Measurements from ENCODE around the gene SERPINB10.

Gene SERPINB10, protein sequence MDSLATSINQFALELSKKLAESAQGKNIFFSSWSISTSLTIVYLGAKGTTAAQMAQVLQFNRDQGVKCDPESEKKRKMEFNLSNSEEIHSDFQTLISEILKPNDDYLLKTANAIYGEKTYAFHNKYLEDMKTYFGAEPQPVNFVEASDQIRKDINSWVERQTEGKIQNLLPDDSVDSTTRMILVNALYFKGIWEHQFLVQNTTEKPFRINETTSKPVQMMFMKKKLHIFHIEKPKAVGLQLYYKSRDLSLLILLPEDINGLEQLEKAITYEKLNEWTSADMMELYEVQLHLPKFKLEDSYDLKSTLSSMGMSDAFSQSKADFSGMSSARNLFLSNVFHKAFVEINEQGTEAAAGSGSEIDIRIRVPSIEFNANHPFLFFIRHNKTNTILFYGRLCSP

DNA sequence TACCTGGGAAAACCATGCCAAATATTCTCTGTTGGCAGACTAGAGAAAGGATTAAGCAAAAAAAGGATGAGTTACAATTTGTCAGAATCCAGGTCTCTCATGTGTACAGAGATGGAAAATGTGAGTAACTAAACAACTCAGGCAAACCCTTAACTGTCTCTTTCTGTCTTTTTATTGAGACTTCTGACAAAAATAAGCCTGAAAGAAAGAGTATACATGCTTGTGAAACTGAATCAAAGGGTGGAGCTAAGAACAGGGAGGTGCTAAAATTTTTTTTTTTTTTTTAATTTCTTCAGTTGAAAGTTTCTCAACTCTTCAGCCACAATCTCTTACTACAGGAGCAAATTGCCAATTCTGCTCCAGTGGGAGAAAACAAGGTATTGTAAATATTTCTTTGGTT lies at the start of gene SERPINB10:
Gene SERPINB10 (plus strand): TSS at position 295 of the 400 bp plus-strand sequence. CDS start 7,553 bp downstream, outside the sequence.
- peak; percentile 22 for DNase-seq (ENCODE audit: low spot score)

DNA sequence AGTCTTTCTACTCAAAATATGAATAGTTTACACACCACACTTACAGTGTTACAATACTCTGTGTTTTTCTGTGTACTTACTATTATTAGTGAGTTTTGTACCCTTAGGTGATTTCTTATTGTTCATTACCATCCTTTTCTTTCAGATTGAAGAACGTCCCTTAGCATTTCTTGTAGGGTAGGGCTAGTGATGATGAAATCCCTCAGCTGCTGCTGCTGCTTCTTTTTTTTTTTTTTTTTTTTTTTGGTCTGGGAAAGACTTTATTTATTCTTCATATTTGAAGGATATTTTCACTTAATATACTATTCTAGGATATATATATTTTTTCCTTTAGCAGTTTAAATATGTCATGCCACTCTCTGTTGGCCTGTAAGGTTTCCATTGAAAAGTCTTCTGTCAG lies 49.3 kb upstream of the SERPINB10 start:
- DNase-seq (ENCODE audit: low spot score): no peak

DNA sequence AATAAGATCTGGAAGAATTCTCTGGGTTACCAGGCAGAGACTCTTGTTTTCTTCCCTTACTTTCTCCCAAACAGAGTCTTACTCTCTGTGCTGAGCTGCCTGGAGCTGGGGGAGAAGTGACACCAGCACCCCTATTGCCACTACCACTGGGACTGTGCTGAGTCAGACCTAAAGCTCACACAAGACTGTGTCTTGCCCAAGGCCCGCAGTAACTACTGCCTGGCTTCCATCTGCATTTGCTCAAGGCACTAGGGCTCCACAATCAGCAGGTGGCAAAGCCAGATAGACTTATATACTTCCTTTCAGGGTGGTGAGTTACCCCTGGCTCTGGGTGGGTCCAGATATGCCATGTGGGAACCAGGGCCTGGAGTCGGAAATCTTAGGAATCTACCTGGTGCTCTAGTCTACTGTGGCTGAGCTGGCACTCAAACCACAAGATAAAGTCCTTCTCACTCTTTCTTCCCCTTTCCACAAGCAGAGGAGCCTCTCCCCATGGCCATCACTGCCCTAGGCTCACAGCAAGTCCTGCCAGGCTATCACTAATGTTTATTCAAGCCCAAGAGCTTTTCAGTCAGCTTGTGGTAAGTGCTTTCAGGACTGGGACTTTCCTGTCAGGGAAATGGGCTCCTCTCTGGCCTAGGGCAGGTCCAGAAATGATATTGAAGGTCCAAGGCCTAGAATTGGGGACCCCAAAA lies 47.8 kb upstream of the SERPINB10 start:
- no peak for DNase-seq (ENCODE audit: low spot score)

DNA sequence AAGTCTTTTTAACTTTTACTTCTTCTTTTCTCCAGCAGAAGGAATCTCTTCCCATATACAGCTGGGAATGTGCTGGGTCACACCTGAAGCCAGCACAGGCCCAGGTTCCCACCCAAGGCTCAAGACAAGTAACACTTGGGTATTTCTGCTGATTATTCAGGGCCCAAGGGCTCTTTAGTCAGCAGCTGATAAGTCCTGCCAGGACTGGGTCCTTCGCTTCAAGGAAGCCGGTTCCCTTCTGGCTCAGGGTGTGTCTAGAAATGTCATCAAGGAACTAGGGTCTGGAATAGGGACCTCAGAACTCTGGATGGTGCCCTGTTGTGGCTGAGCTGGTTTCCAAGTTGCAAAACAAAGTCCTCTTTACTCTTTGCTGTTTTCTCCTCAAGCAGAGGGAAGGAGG lies 47.2 kb upstream of the SERPINB10 start:
- DNase-seq (ENCODE audit: low spot score): no peak

DNA sequence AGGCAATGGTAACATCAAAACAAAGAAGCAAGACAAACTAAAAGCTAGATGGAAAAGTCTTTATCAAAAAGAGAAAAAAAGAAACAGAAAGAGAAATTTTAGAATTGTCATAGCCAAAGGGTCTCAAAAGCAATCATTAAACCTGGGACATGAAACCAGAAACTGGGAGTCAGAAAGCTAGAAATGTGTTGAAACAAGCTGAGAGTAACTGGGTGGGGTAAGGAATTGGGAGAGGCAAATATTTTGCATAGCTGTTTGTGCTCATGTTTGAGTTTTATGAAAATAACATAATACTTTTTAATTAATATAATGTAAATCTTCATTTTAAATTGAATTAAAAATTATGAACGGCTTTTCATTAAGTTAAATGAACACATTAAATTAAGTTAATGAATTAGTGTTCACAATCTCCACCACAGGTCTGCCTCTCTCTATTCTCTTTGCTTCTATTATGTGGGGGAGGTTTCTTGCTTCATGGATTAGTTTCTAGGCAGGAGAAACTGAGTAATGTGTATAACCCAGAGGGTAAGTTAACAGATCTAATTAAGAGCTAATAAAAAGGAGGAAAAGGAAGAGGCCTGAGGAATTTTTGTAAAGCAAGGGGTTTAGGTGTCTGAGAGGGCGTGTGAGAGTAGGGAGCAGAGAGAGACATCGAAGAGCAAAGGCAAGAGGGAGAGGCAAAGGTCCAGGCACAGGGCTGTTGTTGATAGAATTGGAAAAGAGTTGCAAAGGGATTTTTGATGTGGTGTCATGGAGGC lies 40.2 kb upstream of the SERPINB10 start:
- peak; percentile 51 for DNase-seq (ENCODE audit: low spot score)

DNA sequence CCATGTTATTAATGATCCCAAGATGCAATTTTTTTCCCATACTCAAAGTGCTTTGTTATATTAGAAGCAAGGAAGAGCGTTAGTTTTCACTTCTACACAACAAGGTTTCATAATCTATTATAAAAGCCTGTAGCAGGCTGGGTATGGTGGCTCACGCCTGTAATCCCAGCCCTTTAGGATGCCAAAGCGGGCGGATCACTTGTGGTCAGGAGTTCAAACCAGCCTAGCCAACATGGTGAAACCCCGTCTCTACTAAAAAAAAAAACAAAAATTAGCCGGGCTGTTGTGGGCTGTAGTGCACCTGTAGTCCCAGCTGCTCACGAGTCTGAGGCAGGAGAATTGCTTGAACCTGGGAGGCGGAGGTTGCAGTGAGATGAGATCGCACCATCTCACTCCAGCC lies 39.2 kb upstream of the SERPINB10 start:
- DNase-seq (ENCODE audit: low spot score): no peak

DNA sequence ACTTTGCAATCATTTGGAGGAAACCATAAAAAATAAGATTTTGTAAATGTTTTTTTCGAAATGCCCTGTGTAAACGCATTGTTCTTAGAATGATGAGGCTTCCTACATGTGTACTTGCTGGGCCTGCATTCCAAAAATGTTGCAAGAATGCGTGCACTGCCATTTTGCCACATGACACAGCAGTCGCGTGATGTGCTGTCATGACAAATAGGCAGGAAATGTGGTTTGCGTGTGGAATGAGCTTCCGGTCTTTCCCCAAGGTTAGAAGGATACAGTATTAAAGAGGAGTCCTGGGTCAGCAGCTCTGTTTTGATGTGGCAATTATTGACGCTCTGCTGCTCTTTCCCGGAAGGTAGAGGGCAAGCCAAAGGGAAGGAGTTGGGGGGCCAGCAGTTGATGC lies 38.4 kb upstream of the SERPINB10 start:
- peak; percentile 88 for DNase-seq (ENCODE audit: low spot score)

DNA sequence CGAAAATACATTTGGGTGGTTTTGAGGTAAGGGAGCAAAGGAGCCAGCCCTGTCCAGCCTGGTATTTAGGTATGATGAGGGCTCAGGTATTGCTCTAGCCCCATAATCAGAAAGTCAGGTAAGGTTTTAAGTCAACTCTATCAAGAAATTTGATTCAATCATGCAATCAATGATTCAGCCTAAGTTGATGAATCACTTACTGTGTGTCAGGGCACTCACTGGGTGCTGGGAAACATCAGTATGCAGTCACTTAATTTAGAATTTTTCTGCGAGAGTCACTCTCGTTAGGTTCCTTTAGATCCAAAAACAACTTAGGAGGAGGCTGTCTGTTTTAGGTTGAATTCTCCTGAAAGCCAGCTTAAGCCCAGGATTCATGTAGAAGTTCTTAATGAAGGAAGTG lies 37.9 kb upstream of the SERPINB10 start:
- DNase-seq (ENCODE audit: low spot score): peak; percentile 64

DNA sequence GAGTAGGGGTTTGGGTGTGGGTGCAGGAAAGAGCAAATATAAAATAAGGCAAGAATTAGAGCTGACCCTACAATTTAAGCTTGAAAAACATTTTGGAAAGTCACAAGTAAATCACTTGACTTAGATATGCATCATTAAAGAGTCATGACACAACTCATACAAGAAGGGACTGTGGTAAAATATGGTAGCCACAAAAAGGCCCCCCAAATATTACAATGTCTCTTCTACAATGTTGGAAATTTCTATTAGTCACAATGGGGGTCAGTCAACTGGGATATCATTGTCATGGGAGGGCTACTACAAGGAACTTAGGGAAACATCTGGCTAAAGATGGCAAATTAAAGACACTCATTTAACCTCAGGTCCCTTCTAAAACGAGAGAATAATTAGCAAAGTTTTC lies 35.9 kb upstream of the SERPINB10 start:
- no peak for DNase-seq (ENCODE audit: low spot score)

DNA sequence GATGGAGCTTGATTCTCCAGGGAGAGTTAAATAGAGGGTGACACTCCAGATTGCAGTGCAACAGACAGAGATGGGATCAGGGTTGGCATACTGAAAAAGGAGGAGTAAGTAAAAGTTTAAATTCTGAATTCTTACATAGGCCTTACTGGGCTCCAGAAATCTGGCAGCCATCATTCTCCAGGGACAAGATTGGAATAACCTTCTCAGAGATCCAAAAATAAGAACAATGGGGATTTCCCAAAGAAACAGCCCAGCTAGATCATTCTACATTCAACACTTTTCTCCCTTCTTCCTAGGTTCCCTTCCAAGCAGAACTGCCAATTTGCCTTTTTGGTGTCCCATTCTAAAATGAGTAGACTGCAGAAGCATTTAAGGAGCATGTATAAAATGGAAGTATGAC lies 35.2 kb upstream of the SERPINB10 start:
- no peak for DNase-seq (ENCODE audit: low spot score)

DNA sequence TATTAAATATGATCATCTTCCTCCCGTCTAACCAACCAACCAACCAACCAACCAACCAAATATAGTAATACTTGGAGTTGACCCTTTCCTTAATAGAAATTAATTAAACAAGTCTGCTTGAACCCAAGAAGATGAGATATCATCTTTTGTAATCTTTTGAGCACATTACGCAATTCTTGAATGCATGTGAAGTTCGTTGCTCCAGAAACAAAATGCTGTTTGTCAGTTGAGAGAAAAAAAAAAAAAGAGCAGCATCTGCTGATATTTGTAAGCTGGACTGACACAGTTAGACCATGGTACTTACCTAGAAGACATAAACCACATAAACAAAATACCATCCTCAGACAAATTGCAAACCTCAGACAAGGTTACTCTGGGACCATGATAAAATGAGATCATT lies 29.4 kb upstream of the SERPINB10 start:
- peak; percentile 32 for DNase-seq (ENCODE audit: low spot score)

DNA sequence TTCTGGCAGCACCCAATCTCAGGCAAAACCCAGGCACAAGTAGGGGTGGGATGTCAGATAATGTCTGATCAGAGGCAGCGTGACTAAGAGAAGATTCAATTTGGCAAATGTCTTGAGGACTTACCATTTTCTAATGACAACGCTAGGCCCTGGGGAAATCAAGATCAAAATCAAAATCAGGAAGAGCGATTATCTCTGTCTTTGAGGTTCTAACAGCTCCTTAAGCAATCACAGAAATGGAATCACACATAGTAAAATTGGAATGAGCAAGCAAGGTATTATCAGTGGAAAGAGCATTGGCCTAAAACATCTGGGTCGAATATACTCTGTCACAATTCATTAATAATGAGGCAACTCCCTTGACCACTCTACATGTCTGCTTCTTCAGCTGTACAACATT lies 28.8 kb upstream of the SERPINB10 start:
- no peak for DNase-seq (ENCODE audit: low spot score)

DNA sequence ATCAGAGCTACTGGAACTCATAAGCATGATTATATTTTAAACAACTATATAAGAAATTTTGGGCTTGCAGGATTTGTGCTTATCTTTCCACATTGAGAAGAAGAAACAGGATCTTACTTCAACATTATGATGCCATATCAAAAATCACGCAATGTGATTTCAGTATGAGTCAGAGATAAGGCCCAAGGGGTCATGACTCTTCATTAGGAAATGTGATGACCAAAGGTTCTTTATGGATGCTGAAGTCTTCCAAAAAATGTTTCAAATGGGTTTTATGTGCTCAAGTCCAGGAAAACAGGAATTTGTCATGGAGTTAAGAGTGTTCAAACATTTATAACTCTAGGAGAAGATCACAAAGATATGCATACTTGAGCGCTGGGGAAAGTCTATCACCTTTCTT lies 28.0 kb upstream of the SERPINB10 start:
- DNase-seq (ENCODE audit: low spot score): no peak

DNA sequence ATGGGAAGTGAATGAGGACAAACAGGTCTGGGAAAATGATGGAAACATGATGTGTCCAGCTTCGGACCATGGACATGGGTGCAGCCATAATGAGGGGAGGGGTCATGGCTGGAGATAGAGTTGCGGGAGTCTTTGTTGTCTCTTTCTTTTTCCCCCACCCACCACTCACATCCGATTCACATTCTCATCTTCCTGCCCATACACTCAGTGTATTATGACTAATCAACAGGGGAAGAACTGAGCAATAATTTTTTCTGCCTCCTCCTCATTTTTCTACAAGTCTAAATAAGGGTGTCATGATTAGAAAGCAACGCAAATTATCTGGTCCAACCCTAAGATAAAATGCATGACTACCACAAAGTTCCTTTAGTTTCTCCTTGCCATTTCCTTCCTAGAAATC lies 25.9 kb upstream of the SERPINB10 start:
- DNase-seq (ENCODE audit: low spot score): peak; percentile 22

DNA sequence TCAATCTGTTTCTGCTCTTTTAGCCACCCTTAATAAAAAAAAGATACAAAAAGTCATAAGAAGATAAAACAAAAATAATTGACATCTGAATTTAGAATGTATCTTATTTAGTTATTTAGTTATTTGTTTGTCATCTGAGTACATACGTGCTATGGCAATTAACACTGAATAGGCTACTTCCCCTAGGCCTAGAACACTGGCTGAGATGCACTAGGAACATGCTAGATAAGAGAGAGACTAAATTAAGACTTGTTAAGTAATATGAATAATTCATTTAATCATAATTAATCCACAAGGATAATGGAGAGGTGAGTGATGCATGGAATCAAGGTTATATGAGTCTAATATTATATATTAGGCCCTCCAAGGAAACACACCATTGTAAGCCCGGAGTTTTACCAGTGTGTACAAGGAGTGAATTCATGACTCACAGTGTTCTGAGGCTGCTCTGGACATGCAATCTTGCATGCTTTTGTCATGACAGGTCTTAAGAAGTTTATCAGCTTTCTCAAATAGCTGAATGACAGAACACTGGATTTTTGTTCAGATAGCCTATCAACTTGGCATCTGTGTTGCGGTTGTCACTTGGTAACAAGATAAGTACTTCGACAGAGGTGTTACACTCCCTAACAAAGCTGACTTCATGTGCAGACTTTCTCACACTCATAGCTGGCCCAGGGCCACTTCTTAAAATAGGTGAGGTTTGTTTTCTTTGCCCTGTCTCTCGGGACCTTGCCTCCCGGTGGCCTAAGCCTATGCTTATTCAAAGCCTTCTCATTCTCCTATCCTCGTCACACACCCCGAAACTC lies 25.2 kb upstream of the SERPINB10 start:
- DNase-seq (ENCODE audit: low spot score): peak; percentile 70

DNA sequence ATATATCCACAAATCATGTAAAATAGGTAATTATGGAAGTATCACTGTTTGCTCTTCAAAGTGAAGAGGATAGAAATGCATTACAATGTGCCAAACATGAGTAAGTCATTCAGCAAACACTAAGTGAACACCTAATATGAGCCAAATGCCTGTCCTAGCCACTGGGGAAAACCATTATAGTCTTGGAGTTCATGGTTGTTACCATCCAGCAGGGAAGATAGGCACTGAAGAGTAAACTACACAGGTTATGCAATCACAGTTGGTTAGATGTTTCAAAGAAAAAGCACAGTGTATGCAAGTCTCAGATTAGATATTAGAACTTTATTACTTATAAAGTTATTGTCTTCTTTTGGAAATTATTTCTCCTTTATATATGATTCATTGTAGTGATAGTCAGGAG lies 24.1 kb upstream of the SERPINB10 start:
- DNase-seq (ENCODE audit: low spot score): no peak

DNA sequence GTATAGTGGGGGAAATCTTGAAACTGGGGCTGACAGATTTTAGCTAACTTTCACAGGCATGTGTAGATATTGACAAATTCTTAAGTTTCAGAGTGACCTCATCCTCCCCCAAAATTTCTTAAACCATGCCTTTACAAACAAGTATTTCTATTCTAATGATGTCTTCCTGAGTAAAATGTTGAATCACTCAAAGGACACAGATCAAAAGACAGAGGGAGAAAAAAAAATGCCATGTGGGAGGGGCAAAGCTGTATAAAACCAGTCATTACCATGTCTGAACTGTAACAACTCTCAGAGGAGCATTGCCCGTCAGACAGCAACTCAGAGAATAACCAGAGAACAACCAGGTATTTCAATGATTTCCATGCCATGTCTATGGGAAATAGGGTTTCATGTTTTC lies 20.3 kb upstream of the SERPINB10 start, which contains the start of gene SERPINB2:
Gene SERPINB2 (plus strand): TSS at position 282 of the 400 bp plus-strand sequence. CDS start 3,740 bp downstream, outside the sequence.
- peak; percentile 35 for DNase-seq (ENCODE audit: low spot score)

DNA sequence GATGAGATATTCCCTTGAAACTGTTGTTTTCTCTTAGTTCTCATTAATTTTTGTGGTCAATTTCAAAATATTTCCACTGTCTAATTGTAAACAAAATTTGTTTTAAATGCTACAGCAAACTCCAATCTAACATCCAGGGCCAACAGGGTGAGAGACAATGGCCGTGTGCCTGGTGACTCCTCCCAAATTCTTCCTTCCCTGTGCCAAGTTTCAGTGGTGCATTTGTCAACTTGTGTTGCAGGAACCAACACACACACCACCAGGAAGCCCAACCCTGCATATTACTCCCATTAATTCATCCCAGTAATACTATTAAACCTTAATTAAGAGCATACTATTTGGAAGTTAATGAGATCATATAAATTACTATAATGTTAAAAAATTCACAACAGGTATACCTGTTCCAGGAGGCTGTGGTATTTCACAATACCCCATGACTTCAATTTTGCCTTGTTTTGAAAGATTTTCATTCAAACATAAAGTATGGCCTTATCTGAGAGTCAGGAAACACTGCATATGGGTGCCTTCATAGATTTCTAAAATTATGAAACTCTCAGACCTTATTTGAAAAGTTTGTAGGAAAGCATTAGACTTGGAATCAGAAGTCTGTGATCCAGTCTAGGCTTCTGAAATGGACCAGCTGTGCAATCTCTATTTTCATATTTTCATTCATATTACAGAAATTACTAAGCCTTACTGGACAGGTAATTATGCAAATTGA lies 19.1 kb upstream of the SERPINB10 start:
- DNase-seq (ENCODE audit: low spot score): peak; percentile 63

DNA sequence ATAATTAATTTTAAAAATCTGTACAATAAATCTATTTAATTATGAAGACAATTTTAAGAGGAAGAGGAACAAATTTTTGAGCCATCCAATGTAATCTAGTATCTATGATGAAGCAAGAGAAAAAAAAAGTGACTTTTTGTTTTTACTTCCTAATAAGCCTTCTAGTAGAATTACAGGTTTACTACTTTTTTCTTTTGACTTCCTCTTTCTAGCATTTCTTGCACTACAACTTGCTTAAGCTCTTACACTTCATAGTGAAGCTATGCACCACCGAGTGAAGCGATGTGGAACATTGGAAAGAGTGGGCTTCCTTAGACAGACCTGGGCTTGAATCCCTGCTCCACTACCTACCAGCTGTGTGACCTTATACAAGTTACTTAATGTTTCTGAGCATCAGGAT lies 18.1 kb upstream of the SERPINB10 start:
- no peak for DNase-seq (ENCODE audit: low spot score)

DNA sequence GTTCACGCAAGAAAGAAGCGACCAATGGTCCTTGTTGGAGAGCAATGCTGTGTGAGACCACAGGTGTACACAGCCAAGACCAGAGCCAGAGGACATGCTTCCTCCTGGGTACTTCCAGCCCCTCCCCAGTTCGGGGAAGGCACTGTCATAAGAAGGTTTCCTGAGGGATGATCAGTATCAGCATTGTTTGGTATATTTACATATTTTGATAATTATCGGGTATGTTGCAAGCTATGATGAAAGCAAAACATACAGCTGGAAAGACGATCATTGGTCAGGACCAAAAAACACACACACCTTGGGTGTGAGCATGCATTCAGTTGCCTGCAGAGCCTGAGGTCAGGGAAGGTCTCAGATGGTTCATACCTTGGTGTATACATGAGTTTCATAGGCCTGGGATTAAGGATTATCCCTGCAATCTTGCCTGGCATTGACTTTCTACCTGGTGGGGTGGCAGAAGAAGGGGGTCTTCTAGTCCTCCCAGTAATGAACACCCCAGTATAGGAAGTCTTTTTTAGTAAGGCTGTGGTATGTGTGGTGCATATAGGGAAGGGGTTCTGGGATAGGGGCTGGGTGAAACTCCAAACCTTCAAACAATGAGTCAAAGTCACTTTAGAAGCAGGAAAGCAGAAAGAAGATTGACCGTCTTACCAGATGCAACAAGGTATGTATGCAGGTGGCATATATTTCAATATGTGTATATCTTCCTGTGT lies 17.4 kb upstream of the SERPINB10 start:
- DNase-seq (ENCODE audit: low spot score): no peak

DNA sequence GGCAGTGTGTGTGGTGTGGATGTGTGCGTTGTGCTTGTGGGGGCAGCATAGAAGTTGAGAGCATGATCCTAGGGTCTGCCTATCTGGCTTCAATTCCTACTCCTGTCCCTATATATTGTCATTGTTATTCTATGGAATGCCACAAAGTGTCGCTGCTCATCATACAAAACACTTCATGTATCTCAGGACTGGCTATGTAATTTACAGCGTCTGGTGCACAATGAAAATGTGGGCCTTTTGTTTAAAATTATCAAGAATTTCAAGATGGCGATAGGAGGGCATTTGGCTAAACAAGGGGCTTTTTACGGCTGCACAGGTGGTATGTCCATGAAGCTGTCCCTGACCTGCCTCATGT lies 16.8 kb upstream of the SERPINB10 start:
- no peak for DNase-seq (ENCODE audit: low spot score)
